ENCODE results near the gene AP1S2. TPM values are rescaled to one million over a fixed set of nuclear protein-coding genes. Genes with fewer than 3 reads are reported as not detected.

Gene AP1S2
- total and polyA plus RNA-seq, 2 experiments from 2014 or later = 22.6 to 27.9 TPM

DNA sequence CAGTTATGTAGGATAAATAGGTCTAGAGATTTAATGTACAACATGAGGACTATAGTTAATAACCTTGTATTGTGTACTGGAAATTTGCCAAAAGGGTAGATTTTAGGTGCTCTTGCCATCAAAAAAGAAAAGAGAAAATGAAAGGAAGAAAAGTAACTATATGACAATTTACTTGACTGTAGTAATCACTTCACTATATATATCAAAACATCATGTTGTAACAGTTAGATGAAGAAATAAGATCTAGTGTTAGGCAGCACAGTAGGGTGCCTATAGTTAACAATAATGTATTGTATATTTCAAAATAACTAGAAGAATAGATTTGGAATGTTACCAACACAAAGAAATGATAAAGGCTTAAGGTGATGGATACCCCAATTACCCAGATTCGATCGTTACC lies 35.9 kb upstream of the AP1S2 start:
- H3K79me2 ChIP-seq (ENCODE audit: insufficient read depth) = no peaks in the 10 kb centered on the region
- H3K4me1 ChIP-seq (ENCODE audit: insufficient read depth) = no peaks in the 10 kb centered on the region
- no peaks in the 10 kb centered on the region for H3F3A ChIP-seq (ENCODE audit: insufficient read depth)
- H3K9me2 ChIP-seq (ENCODE audit: insufficient read depth) = no peaks in the 10 kb centered on the region
- H3K9ac ChIP-seq = no peak overlapping the region
- H4K20me1 ChIP-seq (ENCODE audit: insufficient read depth) = no peaks in the 10 kb centered on the region
- H3K36me3 ChIP-seq (ENCODE audit: low read depth) = no peaks in the 10 kb centered on the region
- in situ Hi-C loops (cut with MboI) = no loop called here
- no peak overlapping the region for H3K27ac ChIP-seq
- no peaks in the 10 kb centered on the region for H3K9me3 ChIP-seq (ENCODE audit: low read depth)
- TF ChIP-seq EZH2 (IDR thresholded peaks at IDR 0.05; ENCODE audit: insufficient read depth, poor library complexity, severe bottlenecking) = no peak
- no peak for TF ChIP-seq EZH2phosphoT487 (IDR thresholded peaks at IDR 0.05; ENCODE audit: insufficient read depth, low read depth)
- DNase-seq = no peak
- no peak overlapping the region for H3K4me3 ChIP-seq
- H3K4me2 ChIP-seq (ENCODE audit: unreplicated experiment) = no peak overlapping the region
- 98 to 100% methylated on average over 2 of the region's 2 CpGs for WGBS, 2 experiments (ENCODE audit: low coverage in 1 of 2, low lambda C conversion rate in 2 of 2, missing lambda C conversion rate in 2 of 2)
- H3K27me3 ChIP-seq (replicated peaks; ENCODE audit: insufficient read depth) = no peaks in the 10 kb centered on the region
- H2AFZ ChIP-seq = no peak overlapping the region

DNA sequence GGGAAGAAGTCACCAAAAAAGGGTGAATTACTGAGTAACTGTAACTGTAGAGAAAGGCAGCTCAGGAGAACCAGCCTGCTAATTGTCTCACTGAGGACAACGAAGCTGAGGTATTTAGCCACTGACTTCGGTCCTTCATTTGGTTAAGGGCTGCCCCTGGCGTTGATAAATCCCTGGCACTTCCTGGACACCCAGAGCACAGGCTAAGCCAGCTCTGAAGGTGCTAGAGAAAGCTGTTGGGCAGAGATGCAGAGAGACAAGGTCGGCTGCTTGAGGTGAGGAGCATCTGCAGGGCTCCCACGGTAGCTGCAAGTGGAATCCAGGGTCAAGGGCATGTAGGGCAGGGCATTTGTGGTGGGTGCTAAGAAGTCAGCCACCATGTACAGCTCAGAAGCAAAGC lies 33.4 kb upstream of the AP1S2 start:
- Histone ChIP-seq H3K9ac (no peak overlapping the region), H3K36me3 (ENCODE audit: low read depth) (no peaks in the 10 kb centered on the region), H3K27me3 (replicated peaks; ENCODE audit: insufficient read depth) (no peaks in the 10 kb centered on the region), H3K79me2 (ENCODE audit: insufficient read depth) (no peaks in the 10 kb centered on the region), H3K9me2 (ENCODE audit: insufficient read depth) (no peaks in the 10 kb centered on the region), H3K9me3 (ENCODE audit: low read depth) (no peaks in the 10 kb centered on the region), H3K4me1 (ENCODE audit: insufficient read depth) (no peaks in the 10 kb centered on the region), H3K27ac (no peak overlapping the region), H3F3A (ENCODE audit: insufficient read depth) (no peaks in the 10 kb centered on the region), H3K4me3 (no peak overlapping the region), H3K4me2 (ENCODE audit: unreplicated experiment) (no peak overlapping the region), H4K20me1 (ENCODE audit: insufficient read depth) (no peaks in the 10 kb centered on the region), H2AFZ (no peak overlapping the region)
- in situ Hi-C loops (cut with MboI) = no loop called here
- TF ChIP-seq EZH2phosphoT487 (IDR thresholded peaks at IDR 0.05; ENCODE audit: insufficient read depth, low read depth) = no peak
- no peak for TF ChIP-seq EZH2 (IDR thresholded peaks at IDR 0.05; ENCODE audit: insufficient read depth, poor library complexity, severe bottlenecking)
- WGBS, 2 experiments (ENCODE audit: low coverage in 1 of 2, low lambda C conversion rate in 2 of 2, missing lambda C conversion rate in 2 of 2) = 74 to 82% methylated on average over 5 of the region's 5 CpGs
- DNase-seq = no peak

- TF ChIP-seq EZH2phosphoT487 (IDR thresholded peaks at IDR 0.05; ENCODE audit: insufficient read depth, low read depth) (no peak), EZH2 (IDR thresholded peaks at IDR 0.05; ENCODE audit: insufficient read depth, poor library complexity, severe bottlenecking) (no peak)
- Histone ChIP-seq H3K36me3 (ENCODE audit: low read depth) (no peaks in the 10 kb centered on the region), H3F3A (ENCODE audit: insufficient read depth) (no peaks in the 10 kb centered on the region), H3K27ac (no peak overlapping the region), H3K4me2 (ENCODE audit: unreplicated experiment) (no peak overlapping the region), H4K20me1 (ENCODE audit: insufficient read depth) (no peaks in the 10 kb centered on the region), H2AFZ (no peak overlapping the region), H3K27me3 (replicated peaks; ENCODE audit: insufficient read depth) (no peaks in the 10 kb centered on the region), H3K4me1 (ENCODE audit: insufficient read depth) (no peaks in the 10 kb centered on the region), H3K79me2 (ENCODE audit: insufficient read depth) (no peaks in the 10 kb centered on the region), H3K9ac (no peak overlapping the region), H3K9me3 (ENCODE audit: low read depth) (no peaks in the 10 kb centered on the region), H3K4me3 (no peak overlapping the region), H3K9me2 (ENCODE audit: insufficient read depth) (no peaks in the 10 kb centered on the region)
- 92 to 100% methylated on average over 3 of the region's 3 CpGs for WGBS, 2 experiments (ENCODE audit: low coverage in 1 of 2, low lambda C conversion rate in 2 of 2, missing lambda C conversion rate in 2 of 2)
- no peak for DNase-seq
- in situ Hi-C loops (cut with MboI) = no loop called here
These were observed 28.9 kb upstream of the AP1S2 start for GRCh38 chrX:15883540-15883863.

DNA sequence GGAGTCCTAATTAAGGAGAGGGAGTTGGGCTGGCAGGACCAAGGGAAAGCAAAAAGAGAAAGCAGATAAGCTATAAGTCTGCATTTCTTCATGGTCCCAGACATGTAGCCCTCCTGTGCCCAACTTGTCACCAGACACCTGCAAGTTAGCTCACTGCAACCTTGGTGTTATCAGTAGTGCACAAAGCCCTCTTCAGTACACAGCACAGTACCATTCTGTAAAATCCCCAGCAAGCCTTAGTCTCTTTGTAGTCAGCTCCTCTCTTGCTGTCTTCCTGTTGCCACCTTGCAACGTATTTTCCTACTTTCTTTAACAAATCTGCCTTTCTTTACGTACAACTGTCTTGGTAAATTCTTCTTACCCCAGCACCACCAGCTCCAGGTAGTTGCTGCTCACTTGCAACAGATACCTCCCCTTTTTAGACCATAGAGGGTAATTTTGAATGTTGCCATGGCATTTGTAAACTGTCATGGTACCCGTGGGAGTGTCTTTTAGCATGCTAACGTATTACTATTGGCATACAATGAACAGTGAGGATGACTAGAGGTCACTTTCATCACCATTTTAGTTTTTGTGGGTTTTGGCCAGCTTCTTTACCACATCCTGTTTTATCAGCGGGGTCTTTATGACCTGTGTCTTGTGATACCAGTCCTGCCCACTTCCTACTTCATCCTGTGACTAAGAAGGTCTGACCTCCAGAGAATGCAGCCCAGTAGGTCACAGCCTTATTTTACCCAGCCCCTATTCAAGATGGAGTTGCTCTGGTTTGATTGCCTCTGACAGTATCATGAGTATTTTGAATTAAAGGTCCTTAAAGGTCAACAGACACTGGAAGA lies 28.3 kb upstream of the AP1S2 start:
- in situ Hi-C loops (cut with MboI) = no loop called here
- H2AFZ ChIP-seq = no peak overlapping the region
- H3K9me2 ChIP-seq (ENCODE audit: insufficient read depth) = no peaks in the 10 kb centered on the region
- H3K4me1 ChIP-seq (ENCODE audit: insufficient read depth) = no peaks in the 10 kb centered on the region
- H3K79me2 ChIP-seq (ENCODE audit: insufficient read depth) = no peaks in the 10 kb centered on the region
- no peak overlapping the region for H3K4me2 ChIP-seq (ENCODE audit: unreplicated experiment)
- H3K9ac ChIP-seq = no peak overlapping the region
- no peaks in the 10 kb centered on the region for H4K20me1 ChIP-seq (ENCODE audit: insufficient read depth)
- H3F3A ChIP-seq (ENCODE audit: insufficient read depth) = no peaks in the 10 kb centered on the region
- H3K4me3 ChIP-seq = no peak overlapping the region
- no peaks in the 10 kb centered on the region for H3K9me3 ChIP-seq (ENCODE audit: low read depth)
- no peak for TF ChIP-seq EZH2phosphoT487 (IDR thresholded peaks at IDR 0.05; ENCODE audit: insufficient read depth, low read depth)
- TF ChIP-seq EZH2 (IDR thresholded peaks at IDR 0.05; ENCODE audit: insufficient read depth, poor library complexity, severe bottlenecking) = no peak
- 40 to 41% methylated on average over 5 of the region's 5 CpGs for WGBS, 2 experiments (ENCODE audit: low coverage in 1 of 2, low lambda C conversion rate in 2 of 2, missing lambda C conversion rate in 2 of 2)
- DNase-seq = peak; percentile 11
- H3K27me3 ChIP-seq (replicated peaks; ENCODE audit: insufficient read depth) = no peaks in the 10 kb centered on the region
- H3K27ac ChIP-seq = no peak overlapping the region
- no peaks in the 10 kb centered on the region for H3K36me3 ChIP-seq (ENCODE audit: low read depth)
